CD4-positive, alpha-beta T cell treated with Interleukin-17A for 4 hours (primary cell): Measurements from ENCODE around the gene CAMTA1.

Experiments
- DNase-seq: peaks from one replicate; pipeline ENCODE4 v3.0.0-alpha.2; 2020; ENCODE audit warnings: mixed read lengths

CAMTA1 gene

GRCh38 chr1:7383671-7384520 lies 598.6 kb downstream of the CAMTA1 start:
- no peak for DNase-seq

- DNase-seq, result no peak
Measured at GRCh38 chr1:7384679-7385078, 599.4 kb downstream of the CAMTA1 start.

GRCh38 chr1:7385471-7386225 lies 600.4 kb downstream of the CAMTA1 start:
- no peak for DNase-seq

- DNase-seq, result no peak
Measured at GRCh38 chr1:7386226-7387052, 601.2 kb downstream of the CAMTA1 start.

- no peak for DNase-seq
Measured at GRCh38 chr1:7387053-7387927, 602.0 kb downstream of the CAMTA1 start.

- no peak for DNase-seq
Measured at GRCh38 chr1:7388141-7388487, 602.9 kb downstream of the CAMTA1 start.

GRCh38 chr1:7388488-7389185 lies 603.4 kb downstream of the CAMTA1 start:
- DNase-seq, result no peak

- DNase-seq, result no peak
Measured at GRCh38 chr1:7389201-7389905, 604.1 kb downstream of the CAMTA1 start.

- no peak for DNase-seq
Measured at GRCh38 chr1:7389906-7390603, 604.8 kb downstream of the CAMTA1 start.

- DNase-seq, result no peak
Measured at GRCh38 chr1:7390604-7391000, 605.3 kb downstream of the CAMTA1 start.

GRCh38 chr1:7393136-7393535 lies 607.9 kb downstream of the CAMTA1 start:
- DNase-seq, result no peak

GRCh38 chr1:7395251-7395650 lies 610.0 kb downstream of the CAMTA1 start:
- no peak for DNase-seq

GRCh38 chr1:7398982-7399381 lies 613.7 kb downstream of the CAMTA1 start:
- DNase-seq, result no peak

- no peak for DNase-seq
Measured at GRCh38 chr1:7399514-7400125, 614.4 kb downstream of the CAMTA1 start.

GRCh38 chr1:7400566-7400965 lies 615.3 kb downstream of the CAMTA1 start:
- DNase-seq, result no peak

GRCh38 chr1:7401814-7402547 lies 616.7 kb downstream of the CAMTA1 start:
- DNase-seq, result no peak

GRCh38 chr1:7402548-7402850 lies 617.2 kb downstream of the CAMTA1 start:
- no peak for DNase-seq

- DNase-seq, result no peak
Measured at GRCh38 chr1:7403265-7404045, 618.2 kb downstream of the CAMTA1 start.
